Parathyroid adenoma (tissue), 2 donors: ENCODE data around the gene MIPOL1.

Experiments used
- H2AFZ ChIP-seq: fragments of 300-600 bp; sonication (generic); one replicate; pipeline ENCODE4 v1.7.0; 2017; ENCODE audit warnings: antibody characterized with exemption, mild to moderate bottlenecking
- H3K27ac ChIP-seq: fragments of 300-600 bp; sonication (generic); one replicate; pipeline ENCODE4 v1.7.0; 2017
- H3K27me3 ChIP-seq: fragments of 300-600 bp; sonication (generic); one replicate; pipeline ENCODE4 v1.7.0; 2017; ENCODE audit warnings: low read length; ENCODE audit not compliant: control insufficient read depth, insufficient read depth
- H3K36me3 ChIP-seq: fragments of 300-600 bp; sonication (generic); one replicate; pipeline ENCODE4 v1.7.0; 2017; ENCODE audit warnings: low read length; ENCODE audit not compliant: control insufficient read depth, insufficient read depth
- H3K4me1 ChIP-seq: fragments of 300-600 bp; sonication (generic); one replicate; pipeline ENCODE4 v1.7.0; 2017; ENCODE audit warnings: control low read depth
- H3K4me2 ChIP-seq: fragments of 300-600 bp; sonication (generic); one replicate; pipeline ENCODE4 v1.7.0; 2017; ENCODE audit warnings: low read length
- H3K4me3 ChIP-seq: fragments of 300-600 bp; sonication (generic); one replicate; pipeline ENCODE4 v1.7.0; 2017; ENCODE audit warnings: low read depth, low read length
- H3K79me2 ChIP-seq: fragments of 300-600 bp; sonication (generic); one replicate; pipeline ENCODE4 v1.7.0; 2017; ENCODE audit warnings: control low read depth
- H3K9ac ChIP-seq: fragments of 300-600 bp; sonication (generic); one replicate; pipeline ENCODE4 v1.7.0; 2017; ENCODE audit warnings: mild to moderate bottlenecking
- H3K9me3 ChIP-seq: fragments of 300-600 bp; sonication (generic); one replicate; pipeline ENCODE4 v1.7.0; 2017; ENCODE audit warnings: low read length; ENCODE audit not compliant: control insufficient read depth
- CTCF ChIP-seq: fragments of 300-600 bp; sonication (generic); IDR thresholded peaks from one replicate; pipeline ENCODE4 v1.7.0; 2017; ENCODE audit warnings: antibody characterized with exemption, mild to moderate bottlenecking
- donor health status: primary hyperparathyroidism.

The MIPOL1 gene

DNA sequence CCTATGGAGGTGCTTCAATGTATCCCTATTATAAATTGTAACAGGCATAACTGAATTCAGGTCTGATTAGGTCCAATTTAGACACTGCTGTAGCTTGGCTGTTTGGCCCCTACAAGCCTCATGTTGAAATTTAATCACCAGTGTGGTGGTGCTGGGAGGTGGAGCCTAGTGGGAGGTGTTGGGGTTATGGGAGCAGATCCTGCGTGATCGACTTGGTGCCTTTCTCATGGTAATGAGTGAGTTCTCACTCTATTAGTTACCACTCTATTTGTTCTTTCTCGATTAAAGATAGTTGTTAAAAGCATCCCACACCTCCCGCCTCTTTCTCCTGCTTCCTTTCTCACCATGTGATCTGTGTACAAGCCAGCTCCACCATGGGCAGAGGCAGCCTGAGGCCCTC is 275.2 kb downstream of the MIPOL1 start:
- Histone ChIP-seq H3K4me2 (no peak overlapping the region), H3K9ac (no peak overlapping the region), H3K4me3 (no peak overlapping the region), H3K79me2 (no peaks in the 10 kb centered on the region), H3K36me3 (no peaks in the 10 kb centered on the region), H3K4me1 (no peaks in the 10 kb centered on the region), H3K27me3 (no peaks in the 10 kb centered on the region), H3K9me3 (no peaks in the 10 kb centered on the region), H3K27ac (no peak overlapping the region), H2AFZ (no peak overlapping the region)
- TF ChIP-seq CTCF = no peak

DNA sequence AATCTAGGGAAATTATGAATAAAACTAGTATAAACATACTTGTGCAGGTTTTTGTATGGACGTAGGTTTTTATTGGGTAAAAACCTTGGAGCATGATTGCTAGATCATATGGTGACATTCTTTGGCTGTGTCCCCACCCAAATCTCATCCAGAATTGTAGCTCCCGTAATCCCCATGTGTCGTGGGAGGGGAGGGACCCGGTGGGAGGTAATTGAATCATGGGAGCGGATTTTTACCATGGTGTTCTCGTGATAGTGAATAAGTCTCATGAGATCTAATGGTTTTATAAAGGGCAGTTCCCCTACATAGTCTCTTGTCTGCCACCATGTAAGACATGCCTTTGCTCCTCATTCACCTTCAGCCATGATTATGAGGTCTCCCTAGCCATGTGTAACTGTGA is 276.5 kb downstream of the MIPOL1 start:
- Histone ChIP-seq H3K4me3 (no peak overlapping the region), H3K27me3 (no peaks in the 10 kb centered on the region), H3K9me3 (no peaks in the 10 kb centered on the region), H3K4me2 (no peak overlapping the region), H3K4me1 (no peaks in the 10 kb centered on the region), H3K9ac (no peak overlapping the region), H3K79me2 (no peaks in the 10 kb centered on the region), H2AFZ (no peak overlapping the region), H3K27ac (no peak overlapping the region), H3K36me3 (no peaks in the 10 kb centered on the region)
- no peak for TF ChIP-seq CTCF

- no peak overlapping the region for H3K4me2 ChIP-seq
- no peak overlapping the region for H3K27ac ChIP-seq
- H3K36me3 ChIP-seq = no peaks in the 10 kb centered on the region
- H3K79me2 ChIP-seq = no peaks in the 10 kb centered on the region
- no peaks in the 10 kb centered on the region for H3K4me1 ChIP-seq
- TF ChIP-seq CTCF = no peak
- H2AFZ ChIP-seq = no peak overlapping the region
- no peak overlapping the region for H3K4me3 ChIP-seq
- H3K9ac ChIP-seq = no peak overlapping the region
- no peaks in the 10 kb centered on the region for H3K27me3 ChIP-seq
- no peaks in the 10 kb centered on the region for H3K9me3 ChIP-seq
These were observed 282.9 kb downstream of the MIPOL1 start for GRCh38 chr14:37480446-37481290.

GRCh38 chr14:37482428-37482827 is 284.7 kb downstream of the MIPOL1 start:
- Histone ChIP-seq H3K4me1 (no peaks in the 10 kb centered on the region), H3K9ac (no peak overlapping the region), H3K27me3 (no peaks in the 10 kb centered on the region), H3K4me3 (no peak overlapping the region), H3K79me2 (no peaks in the 10 kb centered on the region), H2AFZ (no peak overlapping the region), H3K9me3 (no peaks in the 10 kb centered on the region), H3K4me2 (no peak overlapping the region), H3K27ac (no peak overlapping the region), H3K36me3 (no peaks in the 10 kb centered on the region)
- TF ChIP-seq CTCF = no peak

DNA sequence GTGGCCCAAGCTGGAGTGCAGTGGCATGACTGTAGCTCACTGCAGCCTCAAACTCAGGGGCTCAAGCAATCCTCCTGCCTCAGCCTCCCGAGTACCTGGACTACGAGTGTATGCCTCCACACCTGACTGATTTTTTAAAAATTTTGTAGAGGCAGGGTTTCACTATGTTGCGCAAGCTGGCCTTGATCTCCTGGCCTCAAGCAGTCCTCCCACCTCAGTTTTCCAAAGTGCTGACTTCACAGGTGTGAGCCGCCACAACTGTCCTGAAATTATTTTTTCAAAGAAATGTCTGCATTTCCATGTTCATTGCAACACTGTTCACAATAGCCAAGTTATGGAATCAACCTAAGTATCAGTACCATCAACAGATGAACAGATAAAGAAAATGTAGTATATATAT is 285.9 kb downstream of the MIPOL1 start:
- Histone ChIP-seq H3K4me2 (no peak overlapping the region), H3K4me1 (no peaks in the 10 kb centered on the region), H3K36me3 (no peaks in the 10 kb centered on the region), H3K27me3 (no peaks in the 10 kb centered on the region), H3K9me3 (no peaks in the 10 kb centered on the region), H3K79me2 (no peaks in the 10 kb centered on the region), H3K27ac (no peak overlapping the region), H3K9ac (no peak overlapping the region), H2AFZ (no peak overlapping the region), H3K4me3 (no peak overlapping the region)
- no peak for TF ChIP-seq CTCF
